Stimulated activated CD4-positive, alpha-beta T cell treated with anti-CD3 and anti-CD28 coated beads, TNF-alpha, amount 100 ng/mL, for 1 hour (primary cell): ENCODE data around the gene MYOT.
"Not testable (repeated sequence)": the region's sequence is repeated elsewhere in the genome, so short reads cannot be mapped to it uniquely, and the experiment has no call there.

Experiments
- DNase-seq, 3 donors: peaks; one replicate each; pipeline ENCODE4 v3.0.0-alpha.2; 2020; ENCODE audit warnings: low read depth in 3 of 3, low spot score in 1 of 3

Gene MYOT

GRCh38 chr5:137867664-137868063 is at the start of gene MYOT:
Gene MYOT (plus strand): TSS chr5:137867860. CDS start chr5:137870652, 2,792 bp downstream.
- no peak for DNase-seq

GRCh38 chr5:137819766-137820165 is 47.9 kb upstream of the MYOT start:
- DNase-seq = no peak

- no peak for DNase-seq
Observed at GRCh38 chr5:137822158-137822764, 45.4 kb upstream of the MYOT start.

GRCh38 chr5:137822984-137823383 is 44.7 kb upstream of the MYOT start:
- no peak for DNase-seq

GRCh38 chr5:137825165-137825564 is 42.5 kb upstream of the MYOT start:
- no peak for DNase-seq

- no peak for DNase-seq
Observed at GRCh38 chr5:137826067-137826466, 41.6 kb upstream of the MYOT start.

- no peak for DNase-seq
Observed at GRCh38 chr5:137828180-137828579, 39.5 kb upstream of the MYOT start.

GRCh38 chr5:137828664-137829063 is 39.0 kb upstream of the MYOT start:
- no peak for DNase-seq

- no peak for DNase-seq
Observed at GRCh38 chr5:137831105-137831504, 36.6 kb upstream of the MYOT start.

- no peak for DNase-seq
Observed at GRCh38 chr5:137831526-137831925, 36.1 kb upstream of the MYOT start.

GRCh38 chr5:137832416-137832815 is 35.2 kb upstream of the MYOT start:
- DNase-seq = no peak

GRCh38 chr5:137833463-137833862 is 34.2 kb upstream of the MYOT start:
- DNase-seq = no peak

GRCh38 chr5:137834498-137835049 is 33.1 kb upstream of the MYOT start:
- DNase-seq = no peak

- DNase-seq = no peak
Observed at GRCh38 chr5:137836298-137836697, 31.4 kb upstream of the MYOT start.

GRCh38 chr5:137836997-137837396 is 30.7 kb upstream of the MYOT start:
- DNase-seq = no peak

GRCh38 chr5:137837491-137838394 is 29.9 kb upstream of the MYOT start:
- no peak for DNase-seq

GRCh38 chr5:137838976-137839375 is 28.7 kb upstream of the MYOT start:
- no peak for DNase-seq

GRCh38 chr5:137842296-137842695 is 25.4 kb upstream of the MYOT start:
- DNase-seq = no peak

- no peak for DNase-seq
Observed at GRCh38 chr5:137843676-137844299, 23.9 kb upstream of the MYOT start.

- no peak for DNase-seq
Observed at GRCh38 chr5:137845472-137845871, 22.2 kb upstream of the MYOT start.

- no peak for DNase-seq
Observed at GRCh38 chr5:137847687-137848086, 20.0 kb upstream of the MYOT start.

- DNase-seq = not testable (repeated sequence)
Observed at GRCh38 chr5:137853165-137853564, 14.5 kb upstream of the MYOT start.
